GM18517 (cell line): Measurements from ENCODE around the gene TSTD2.
"Not testable (repeated sequence)": the region's sequence is repeated elsewhere in the genome, so short reads cannot be mapped to it uniquely, and the experiment has no call there.

Source experiments
- ATAC-seq: cut with Tn5 transposase; IDR thresholded peaks from one replicate; pipeline ENCODE4 v1.9.1; 2021; ENCODE audit warnings: mild to moderate bottlenecking, moderate library complexity; ENCODE audit not compliant: unreplicated experiment

Gene TSTD2

DNA sequence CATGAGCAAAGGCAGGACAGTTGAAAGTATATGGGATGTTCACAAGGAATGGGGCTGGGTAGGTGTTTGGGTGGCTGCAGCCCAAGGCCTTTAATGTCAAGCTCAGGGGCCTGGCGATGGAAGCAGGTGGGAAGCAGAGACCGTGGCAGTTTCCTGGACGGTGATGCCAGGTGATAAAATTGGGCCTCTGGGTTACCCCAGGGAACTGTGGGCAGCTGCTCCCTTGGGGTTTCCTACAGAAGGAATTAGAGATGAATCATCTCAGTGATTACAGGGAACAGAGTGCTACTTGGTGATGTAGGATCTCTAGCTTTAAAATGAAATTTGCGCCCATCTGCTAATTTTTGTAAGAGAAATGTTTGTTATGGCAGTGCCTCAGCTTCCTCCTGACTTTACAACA, 39.2 kb downstream of the TSTD2 start:
- ATAC-seq: no peak

DNA sequence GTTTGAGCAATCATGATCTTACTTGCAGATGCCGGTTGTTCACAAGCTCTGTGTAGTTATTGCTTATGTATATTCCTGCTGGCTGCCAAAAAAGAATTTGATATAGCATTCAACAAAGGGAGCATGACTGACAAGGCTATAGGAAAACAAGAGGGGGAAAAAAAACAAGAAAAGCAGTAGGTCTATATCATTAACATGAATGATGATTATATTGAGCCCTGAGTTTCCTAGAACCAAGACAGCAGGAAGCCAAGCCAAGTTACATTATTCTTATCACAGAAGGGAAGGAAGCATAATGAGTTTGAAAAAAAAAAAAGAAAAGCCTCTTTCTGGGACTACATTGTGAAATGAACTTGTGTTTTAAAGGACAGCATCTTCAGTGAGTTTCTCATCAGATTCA, 41.0 kb downstream of the TSTD2 start:
- no peak for ATAC-seq

DNA sequence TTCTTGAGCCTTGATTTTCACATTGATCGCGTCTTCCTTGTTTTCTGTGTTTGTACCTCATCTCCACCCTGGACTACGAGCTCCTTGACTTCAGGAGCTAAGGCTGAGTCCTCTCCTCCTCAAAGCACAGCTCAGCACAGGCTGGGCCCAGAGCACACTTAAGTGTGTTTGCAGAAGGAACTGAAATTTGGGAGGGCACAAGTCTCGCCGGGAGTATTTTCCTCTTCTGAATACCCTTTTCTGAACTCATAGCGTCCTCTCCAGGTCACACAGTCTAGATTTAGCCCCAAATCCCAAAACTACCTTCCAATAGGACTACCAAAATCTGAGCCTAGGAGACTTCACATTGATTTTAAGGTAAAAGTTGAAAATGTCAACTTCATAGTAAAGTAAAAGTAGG, 41.6 kb downstream of the TSTD2 start:
- ATAC-seq: no peak

- not testable (repeated sequence) for ATAC-seq
Measured at GRCh38 chr9:97586909-97587308, 46.3 kb downstream of the TSTD2 start.

DNA sequence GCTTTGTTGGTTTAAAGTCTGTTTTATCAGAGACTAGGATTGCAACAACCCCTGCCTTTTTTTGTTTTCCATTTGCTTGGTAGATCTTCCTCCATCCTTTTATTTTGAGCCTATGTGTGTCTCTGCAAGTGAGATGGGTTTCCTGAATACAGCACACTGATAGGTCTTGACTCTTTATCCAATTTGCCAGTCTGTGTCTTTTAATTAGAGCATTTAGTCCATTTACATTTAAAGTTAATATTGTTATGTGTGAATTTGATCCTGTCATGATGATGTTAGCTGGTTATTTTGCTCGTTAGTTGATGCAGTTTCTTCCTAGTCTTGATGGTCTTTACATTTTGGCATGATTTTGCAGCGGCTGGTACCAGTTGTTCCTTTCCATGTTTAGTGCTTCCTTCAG, 48.4 kb downstream of the TSTD2 start:
- ATAC-seq: not testable (repeated sequence)

- not testable (repeated sequence) for ATAC-seq
Measured at GRCh38 chr9:97581590-97581989, 51.6 kb downstream of the TSTD2 start.

GRCh38 chr9:97579914-97580313, 53.3 kb downstream of the TSTD2 start:
- ATAC-seq: no peak

DNA sequence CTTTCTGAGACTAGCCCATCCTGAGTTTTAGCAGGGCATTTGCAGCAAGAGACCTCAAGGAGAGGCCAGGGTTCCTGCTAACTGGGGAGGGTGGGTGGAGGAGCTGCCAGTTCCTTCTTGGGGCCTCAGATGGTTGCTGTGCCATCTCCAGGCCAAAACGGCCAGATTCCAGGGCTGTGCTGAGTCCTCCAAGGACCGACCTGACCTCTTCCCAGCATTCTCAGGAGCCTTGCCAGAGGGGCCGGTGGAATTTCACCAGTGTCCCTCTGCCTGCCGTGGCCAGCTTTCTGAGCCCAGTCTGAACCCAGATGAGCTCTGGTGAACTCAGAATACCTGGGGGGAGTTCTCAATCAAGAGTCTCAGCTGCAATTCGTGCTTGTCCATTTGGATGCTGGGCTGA, 54.3 kb downstream of the TSTD2 start:
- no peak for ATAC-seq

- no peak for ATAC-seq
Measured at GRCh38 chr9:97577051-97577450, 56.1 kb downstream of the TSTD2 start.

- no peak for ATAC-seq
Measured at GRCh38 chr9:97575673-97576200, 57.4 kb downstream of the TSTD2 start.

GRCh38 chr9:97574921-97575672, 58.1 kb downstream of the TSTD2 start:
- not testable (repeated sequence) for ATAC-seq

GRCh38 chr9:97574101-97574571, 59.0 kb downstream of the TSTD2 start:
- ATAC-seq: not testable (repeated sequence)

DNA sequence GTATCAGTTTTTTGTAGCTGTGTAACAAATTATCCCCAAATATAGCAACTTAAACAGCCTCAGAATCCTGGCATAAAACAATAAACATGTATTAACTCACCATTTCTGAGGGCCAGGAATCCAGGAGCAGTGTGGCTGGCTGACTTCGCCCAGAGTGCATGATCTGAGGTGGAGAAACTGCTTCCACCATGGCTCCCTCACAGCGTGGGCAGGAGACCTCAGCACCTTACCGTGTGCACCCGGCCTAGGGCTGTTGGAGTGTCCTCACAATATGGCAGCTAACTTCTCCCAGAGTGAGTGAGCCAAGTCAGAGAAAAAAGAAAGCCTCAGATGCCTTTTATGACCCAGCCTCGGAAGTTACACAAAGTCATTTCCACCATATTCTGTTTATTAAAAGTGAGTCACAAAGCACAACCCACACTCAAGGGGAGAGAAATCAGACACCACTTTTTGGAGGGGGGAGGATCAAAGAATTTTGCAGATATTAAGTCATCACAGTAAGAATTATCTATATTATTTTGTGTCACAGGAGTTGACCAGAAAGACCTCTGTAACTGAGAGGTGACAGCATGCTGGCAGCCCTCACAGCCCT, 59.6 kb downstream of the TSTD2 start:
- no peak for ATAC-seq

- ATAC-seq: no peak
Measured at GRCh38 chr9:97572892-97573365, 60.2 kb downstream of the TSTD2 start.

GRCh38 chr9:97572196-97572891, 60.8 kb downstream of the TSTD2 start:
- no peak for ATAC-seq

DNA sequence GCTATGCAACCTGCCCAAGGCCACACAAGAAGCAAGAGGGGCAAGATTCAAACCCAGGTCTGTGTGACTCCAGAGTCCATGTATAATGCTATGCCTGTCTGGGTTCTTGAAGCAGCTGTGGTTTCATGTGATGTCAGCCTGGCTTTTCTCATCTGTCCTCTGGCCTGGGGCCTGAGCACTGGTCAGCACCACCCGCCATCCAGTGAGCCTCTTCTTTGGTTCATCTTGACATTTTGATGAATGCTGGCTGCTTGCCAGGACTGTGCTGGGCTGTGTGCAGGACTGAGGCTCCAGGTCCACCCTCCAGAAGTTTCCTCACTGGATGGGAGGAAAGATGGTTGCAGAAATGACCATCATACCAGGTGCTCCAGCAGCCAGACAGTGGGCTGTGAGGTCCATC, 61.5 kb downstream of the TSTD2 start:
- ATAC-seq: no peak

DNA sequence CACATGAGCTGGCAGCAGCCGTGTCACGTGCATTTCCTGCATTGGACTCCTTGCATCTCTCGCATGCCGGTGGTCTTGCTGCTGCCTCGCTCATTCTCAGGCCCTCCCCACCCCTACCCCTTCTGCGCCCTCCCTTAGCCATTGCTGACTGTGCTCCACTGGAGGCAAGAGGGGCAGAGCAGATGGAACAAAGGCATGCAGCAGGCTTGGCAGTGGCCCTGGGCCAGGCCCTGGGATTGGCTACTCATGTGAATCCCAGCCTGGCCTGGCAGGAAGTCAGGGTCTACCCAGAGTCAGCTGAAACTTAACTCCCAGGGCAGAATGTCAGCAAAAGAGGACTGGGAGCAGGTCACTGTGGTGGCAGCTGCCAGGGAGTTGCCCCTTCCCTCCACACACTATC, 62.3 kb downstream of the TSTD2 start:
- ATAC-seq: no peak

DNA sequence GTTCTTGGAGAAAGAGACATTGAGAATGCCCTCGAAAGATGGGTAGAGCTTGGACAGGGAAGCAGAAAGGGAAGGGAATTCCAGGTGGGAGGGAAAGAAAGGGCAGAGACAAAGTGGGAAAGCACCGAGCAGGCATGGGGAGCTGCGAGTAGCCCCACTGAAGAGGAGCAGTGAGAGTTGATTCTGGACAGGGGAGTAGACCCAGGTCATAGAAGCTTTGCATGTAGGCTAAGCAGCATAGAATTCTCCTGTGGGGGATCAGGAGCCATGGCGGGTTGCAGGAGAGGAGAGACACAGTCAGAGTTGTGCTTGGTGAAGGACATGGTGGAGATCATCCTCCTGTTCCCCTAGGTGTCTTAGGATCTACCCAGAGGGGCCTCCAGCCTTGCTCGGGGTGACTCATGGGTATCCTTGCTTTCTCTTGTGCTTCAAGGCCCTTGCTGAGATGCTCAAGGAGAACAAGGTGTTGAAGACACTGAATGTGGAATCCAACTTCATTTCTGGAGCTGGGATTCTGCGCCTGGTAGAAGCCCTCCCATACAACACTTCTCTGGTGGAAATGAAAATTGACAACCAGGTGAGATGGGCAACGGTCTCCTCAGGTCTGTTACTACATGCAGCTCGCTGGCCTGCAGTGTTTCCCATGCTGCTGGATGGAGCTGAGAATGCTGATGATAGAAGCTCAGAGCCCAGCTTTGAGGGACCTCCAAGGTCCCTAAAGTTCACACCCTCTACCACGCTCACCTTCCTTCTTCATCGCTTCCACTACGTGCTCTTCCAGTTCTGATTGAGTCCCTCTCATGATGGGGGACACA, 64.5 kb downstream of the TSTD2 start:
- no peak for ATAC-seq

DNA sequence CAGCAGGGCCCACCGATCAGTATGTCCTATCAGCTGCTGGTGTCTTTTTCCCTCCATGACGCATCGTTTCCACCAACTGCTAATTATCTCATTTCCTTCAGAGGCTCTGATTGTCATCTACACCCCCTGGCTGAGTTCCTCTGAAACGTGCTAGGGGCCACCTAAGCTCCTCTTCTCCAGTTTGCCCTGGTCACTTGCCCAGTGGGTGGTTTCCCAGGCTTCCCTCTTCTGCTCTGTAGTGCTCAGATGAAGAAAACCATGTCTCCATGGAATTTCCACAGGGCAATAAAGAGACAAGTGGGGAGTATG, 65.3 kb downstream of the TSTD2 start:
- no peak for ATAC-seq

DNA sequence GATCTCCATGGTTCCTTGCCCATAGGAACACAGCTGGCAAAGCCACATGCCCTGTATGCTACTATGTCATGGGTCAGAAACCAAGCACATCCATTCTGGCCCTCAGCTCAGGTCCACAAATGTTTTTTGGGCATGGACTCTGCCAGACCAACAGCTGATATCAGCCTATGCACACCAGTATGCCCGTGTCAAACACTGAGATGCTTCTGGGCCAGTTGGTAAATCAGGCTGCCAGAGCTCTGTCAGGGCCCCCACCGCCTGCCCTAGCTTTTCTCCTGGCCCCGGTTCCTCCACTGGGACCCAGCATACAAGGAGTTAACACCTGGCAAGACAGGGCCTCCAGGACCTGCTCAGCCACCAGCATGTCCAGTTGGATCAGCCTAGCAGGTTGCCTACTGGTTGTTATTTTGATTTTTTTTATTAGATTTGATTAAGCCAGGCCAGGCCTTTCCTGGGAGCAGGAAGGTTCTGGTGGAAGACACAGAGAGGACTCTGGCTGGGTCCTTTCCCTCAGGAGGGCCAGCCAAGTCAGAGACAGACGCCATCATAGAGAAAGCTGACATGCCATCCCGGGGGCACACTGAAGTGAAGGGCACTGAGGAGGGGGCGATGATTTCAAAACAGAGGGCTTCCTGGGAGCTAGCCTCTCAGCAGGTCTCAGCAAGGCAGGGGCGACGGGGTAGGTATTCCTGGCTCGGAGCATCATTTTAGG, 65.8 kb downstream of the TSTD2 start:
- no peak for ATAC-seq
